GM23338 (cell line): Measurements from ENCODE around the gene SURF1. TPM values are rescaled to one million over a fixed set of nuclear protein-coding genes. Genes with fewer than 3 reads are reported as not detected.
A peak's percentile ranks its signal among the peaks of the same experiment; 100 is the strongest.

ENCODE experiments used
- ATAC-seq: fragments of 200-7000 bp; cut with Tn5 transposase; 3 replicates; pipeline ENCODE4 v1.9.1; 2020
- DNase-seq: peaks from one replicate; pipeline ENCODE4 v3.0.0-alpha.2; 2015; ENCODE audit warnings: low spot score
- H2AFZ ChIP-seq: fragments of 200-600 bp; sonication (generic); 2 replicates; pipeline ENCODE4 v1.8.0; 2016; ENCODE audit warnings: antibody characterized with exemption, mild to moderate bottlenecking, moderate library complexity
- H3F3A ChIP-seq: fragments of 200-600 bp; sonication (generic); replicated peaks from 2 replicates; pipeline ENCODE4 v1.8.0; 2017; ENCODE audit warnings: antibody characterized with exemption, mixed run types, low read depth
- H3K27ac ChIP-seq: fragments of 200-600 bp; sonication (generic); 2 replicates; pipeline ENCODE4 v1.6.1; 2016; ENCODE audit warnings: low read depth
- H3K27me3 ChIP-seq: fragments of 200-600 bp; sonication (generic); 2 replicates; pipeline ENCODE4 v1.8.0; 2016; ENCODE audit warnings: mild to moderate bottlenecking, mixed run types, moderate library complexity; ENCODE audit not compliant: insufficient read depth
- H3K36me3 ChIP-seq: fragments of 200-600 bp; sonication (generic); 2 replicates; pipeline ENCODE4 v1.8.0; 2016; ENCODE audit warnings: mild to moderate bottlenecking; ENCODE audit not compliant: insufficient read depth
- H3K4me1 ChIP-seq: fragments of 200-600 bp; sonication (generic); 2 replicates; pipeline ENCODE4 v1.8.0; 2016; ENCODE audit warnings: mild to moderate bottlenecking, moderate library complexity; ENCODE audit not compliant: insufficient read depth
- H3K4me2 ChIP-seq: fragments of 200-600 bp; sonication (generic); 2 replicates; pipeline ENCODE4 v1.7.1; 2017; ENCODE audit warnings: mixed run types
- H3K4me3 ChIP-seq: fragments of 200-600 bp; sonication (generic); 2 replicates; pipeline ENCODE4 v1.6.1; 2016; ENCODE audit warnings: mixed run types
- H3K79me2 ChIP-seq: fragments of 200-600 bp; sonication (generic); replicated peaks from 2 replicates; pipeline ENCODE4 v1.8.0; 2017; ENCODE audit warnings: mild to moderate bottlenecking; ENCODE audit not compliant: insufficient read depth
- H3K9me2 ChIP-seq: fragments of 200-600 bp; sonication (generic); 2 replicates; pipeline ENCODE4 v1.8.0; 2017; ENCODE audit not compliant: insufficient read depth
- H4K20me1 ChIP-seq: fragments of 200-600 bp; sonication (generic); replicated peaks from 2 replicates; pipeline ENCODE4 v1.8.0; 2017; ENCODE audit warnings: mild to moderate bottlenecking; ENCODE audit not compliant: insufficient read depth
- H3K27ac Mint-ChIP-seq: 2 replicates; pipeline ENCODE4 v1.8.0; 2020; ENCODE audit warnings: inconsistent platforms, mild to moderate bottlenecking, moderate library complexity, mixed read lengths
- H3K27me3 Mint-ChIP-seq: 3 replicates; pipeline ENCODE4 v1.8.0; 2022; ENCODE audit warnings: low read depth, mild to moderate bottlenecking, moderate library complexity, mixed read lengths, inconsistent platforms; ENCODE audit not compliant: insufficient read depth, poor library complexity
- H3K36me3 Mint-ChIP-seq: 3 replicates; pipeline ENCODE4 v1.8.0; 2021; ENCODE audit warnings: low read depth, mild to moderate bottlenecking, inconsistent platforms, moderate library complexity, mixed read lengths
- H3K4me1 Mint-ChIP-seq: 3 replicates; pipeline ENCODE4 v1.8.0; 2020; ENCODE audit warnings: mild to moderate bottlenecking, inconsistent platforms, mixed read lengths
- H3K4me3 Mint-ChIP-seq: 3 replicates; pipeline ENCODE4 v1.8.0; 2021; ENCODE audit warnings: moderate library complexity, mild to moderate bottlenecking, inconsistent platforms, mixed read lengths
- H3K9me3 Mint-ChIP-seq: 3 replicates; pipeline ENCODE4 v1.8.0; 2020; ENCODE audit warnings: moderate library complexity, mild to moderate bottlenecking, inconsistent platforms, mixed read lengths
- CREB1 ChIP-seq: fragments of 250-450 bp; sonication (Bioruptor Pico); IDR thresholded peaks from 2 replicates; pipeline ENCODE4 v1.5.0; 2020; ENCODE audit warnings: low read depth, mild to moderate bottlenecking, moderate library complexity
- ETS1 ChIP-seq: IDR thresholded peaks from 2 replicates; pipeline ENCODE4 v1.6.1; 2016; ENCODE audit warnings: antibody characterized with exemption
- EZH2 ChIP-seq: fragments of 200-600 bp; sonication (generic); IDR thresholded peaks from one replicate; pipeline ENCODE4 v1.8.0; 2017; ENCODE audit warnings: antibody characterized with exemption, mild to moderate bottlenecking, low read depth; ENCODE audit not compliant: unreplicated experiment
- EZH2phosphoT487 ChIP-seq: fragments of 200-600 bp; sonication (generic); IDR thresholded peaks from one replicate; pipeline ENCODE4 v1.8.1; 2018; ENCODE audit warnings: antibody characterized with exemption; ENCODE audit not compliant: unreplicated experiment
- JUNB ChIP-seq: IDR thresholded peaks from one replicate; pipeline ENCODE4 v1.6.1; 2016; ENCODE audit warnings: antibody characterized with exemption; ENCODE audit not compliant: unreplicated experiment
- NANOG ChIP-seq: IDR thresholded peaks from 2 replicates; pipeline ENCODE4 v1.6.1; 2016; ENCODE audit warnings: antibody characterized with exemption, borderline replicate concordance
- POLR2AphosphoS5 ChIP-seq: IDR thresholded peaks from 2 replicates; pipeline ENCODE4 v1.6.1; 2016; ENCODE audit warnings: antibody characterized with exemption, low read depth
- REST ChIP-seq: IDR thresholded peaks from one replicate; pipeline ENCODE4 v1.6.1; 2018; ENCODE audit warnings: antibody characterized with exemption; ENCODE audit not compliant: unreplicated experiment
- STAT1 ChIP-seq: IDR thresholded peaks from one replicate; pipeline ENCODE4 v1.6.1; 2016; ENCODE audit warnings: antibody characterized with exemption; ENCODE audit not compliant: unreplicated experiment
- ZNF331 ChIP-seq: fragments of 250-450 bp; sonication (Bioruptor Pico); IDR thresholded peaks from 2 replicates; pipeline ENCODE4 v1.5.0; 2020; ENCODE audit warnings: low read depth, mild to moderate bottlenecking, moderate library complexity
- ZNF462 ChIP-seq: fragments of 250-450 bp; sonication (Bioruptor Pico); IDR thresholded peaks from 2 replicates; pipeline ENCODE4 v1.5.0; 2020; ENCODE audit warnings: mild to moderate bottlenecking, moderate library complexity
- polyA plus RNA-seq: library from polyadenylated mRNA; unstranded; fragments of >200 nt; fragmentation: Nextera tagmentation; extraction: Ambion mirVana; gene quantifications from 2 replicates; pipeline ENCODE4 v1.2.1, GENCODE V29; 2016
- total RNA-seq: library from RNA; depleted of rRNA; stranded (reverse); fragments of >200 nt; shearing (Covaris generic); gene quantifications from 2 replicates; pipeline ENCODE4 v1.2.3, GENCODE V29; 2014
- TF ChIP-seq, protein P1 (sequence below), 2 experiments: fragments of 200-600 bp in 1 of 2; sonication (generic) in 1 of 2; conservative IDR thresholded peaks; 2 replicates each; pipeline versions ENCODE4 v1.5.1 to v1.6.1; 2016 to 2017; ENCODE audit warnings: antibody characterized with exemption in 2 of 2, low read depth in 2 of 2, mild to moderate bottlenecking in 2 of 2, moderate library complexity in 1 of 2

The SURF1 gene
- total and polyA plus RNA-seq, 2 experiments from 2014 or later: 39.1 to 52.6 TPM

GRCh38 chr9:133375724-133376654, 19.7 kb upstream of the SURF1 start, which contains the start of the genes STKLD1 and SURF4:
STKLD1 (plus strand) TSS chr9:133376366; CDS start chr9:133376474, 108 bp downstream.
SURF4 (minus strand) TSS chr9:133376060; CDS start chr9:133375969, 91 bp downstream.
- H3K27ac Mint-ChIP-seq: peak within 1 kb of the TSS; percentile 91
- Histone ChIP-seq H3K9me2 (no peaks in the 10 kb centered on the region), H3K4me2 (peak within 1 kb of the TSS; percentile 90), H3K79me2 (peaks cover 45% of the 10 kb centered on the region), H3K27me3 (peaks cover 13% of the 10 kb centered on the region), H3K27ac (no peak within 1 kb of the TSS; the same call in 1 of the 2 replicates), H3K4me3 (peak within 1 kb of the TSS; percentile 98), H2AFZ (peak within 1 kb of the TSS; percentile 72; the same call in 1 of the 2 replicates), H3F3A (no peaks in the 10 kb centered on the region), H3K36me3 (peaks cover 7% of the 10 kb centered on the region; the same call in 1 of the 2 replicates), H3K4me1 (peaks cover 10% of the 10 kb centered on the region; the same call in 1 of the 2 replicates), H4K20me1 (peaks cover 38% of the 10 kb centered on the region)
- H3K9me3 Mint-ChIP-seq: peaks cover 14% of the 10 kb centered on the region; the same call in 2 of the 3 replicates
- peak; percentile 90 for ATAC-seq
- H3K27me3 Mint-ChIP-seq: peaks cover 29% of the 10 kb centered on the region
- peaks cover 14% of the 10 kb centered on the region for H3K4me1 Mint-ChIP-seq
- peak within 1 kb of the TSS; percentile 98 for H3K4me3 Mint-ChIP-seq
- DNase-seq: peak; percentile 98
- peaks cover 23% of the 10 kb centered on the region for H3K36me3 Mint-ChIP-seq
- TF ChIP-seq NANOG (no peak), STAT1 (no peak), ZNF462 (CRISPR knock-in tag) (no peak), JUNB (no peak), REST (no peak), ZNF331 (CRISPR knock-in tag) (no peak), CREB1 (CRISPR knock-in tag) (peak; percentile 81), EZH2phosphoT487 (no peak), ETS1 (no peak; the same call in 1 of the 2 replicates), EZH2 (no peak), POLR2AphosphoS5 (peak; percentile 70)
- TF ChIP-seq, protein P1, sequence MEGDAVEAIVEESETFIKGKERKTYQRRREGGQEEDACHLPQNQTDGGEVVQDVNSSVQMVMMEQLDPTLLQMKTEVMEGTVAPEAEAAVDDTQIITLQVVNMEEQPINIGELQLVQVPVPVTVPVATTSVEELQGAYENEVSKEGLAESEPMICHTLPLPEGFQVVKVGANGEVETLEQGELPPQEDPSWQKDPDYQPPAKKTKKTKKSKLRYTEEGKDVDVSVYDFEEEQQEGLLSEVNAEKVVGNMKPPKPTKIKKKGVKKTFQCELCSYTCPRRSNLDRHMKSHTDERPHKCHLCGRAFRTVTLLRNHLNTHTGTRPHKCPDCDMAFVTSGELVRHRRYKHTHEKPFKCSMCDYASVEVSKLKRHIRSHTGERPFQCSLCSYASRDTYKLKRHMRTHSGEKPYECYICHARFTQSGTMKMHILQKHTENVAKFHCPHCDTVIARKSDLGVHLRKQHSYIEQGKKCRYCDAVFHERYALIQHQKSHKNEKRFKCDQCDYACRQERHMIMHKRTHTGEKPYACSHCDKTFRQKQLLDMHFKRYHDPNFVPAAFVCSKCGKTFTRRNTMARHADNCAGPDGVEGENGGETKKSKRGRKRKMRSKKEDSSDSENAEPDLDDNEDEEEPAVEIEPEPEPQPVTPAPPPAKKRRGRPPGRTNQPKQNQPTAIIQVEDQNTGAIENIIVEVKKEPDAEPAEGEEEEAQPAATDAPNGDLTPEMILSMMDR (conservative IDR thresholded peaks at IDR 0.05; ENCODE audit: low read depth in 2 of 2): no peak
